ENCODE data around the gene PLCB4.
A peak's percentile ranks its signal among the peaks of the same experiment; 100 is the strongest.

The PLCB4 gene

DNA sequence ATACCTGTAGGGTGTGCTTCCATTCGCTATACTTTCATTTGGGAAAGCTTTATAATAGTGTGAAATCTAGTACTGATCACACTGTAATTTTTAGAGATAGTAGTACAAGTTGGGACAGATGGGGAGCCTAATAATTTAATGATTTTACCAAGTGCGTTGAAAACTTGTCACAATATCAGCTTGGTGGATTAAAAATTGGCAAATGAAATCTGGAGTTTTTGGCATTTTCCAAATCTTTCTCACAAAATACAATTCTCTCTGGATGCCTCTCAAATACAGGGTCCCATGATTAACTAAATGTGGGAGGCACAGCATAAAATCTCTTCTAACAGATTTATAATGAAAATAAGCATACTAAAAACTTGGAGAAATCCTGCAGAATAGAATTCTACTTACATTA lies 96.4 kb downstream of the PLCB4 start:
- no peaks in the 10 kb centered on the region for H3K9me3 ChIP-seq

GRCh38 chr20:9166153-9166780 lies 97.4 kb downstream of the PLCB4 start:
- Histone ChIP-seq H3K4me3 (no peak overlapping the region), H3K27me3 (ENCODE audit: low read depth) (no peaks in the 10 kb centered on the region), H3K36me3 (replicated peaks) (no peaks in the 10 kb centered on the region), H3K4me1 (no peaks in the 10 kb centered on the region), H3K9me3 (no peaks in the 10 kb centered on the region)
- no peak for DNase-seq (ENCODE audit: low spot score in 2 of 2)
- in situ Hi-C loops (cut with MboI; ENCODE audit: low sequenced_read_pairs), result no loop called here

More for the DNA sequence above, 96.4 kb downstream of the PLCB4 start:
- no peak for DNase-seq (ENCODE audit: low spot score in 2 of 2)
- H3K4me1 ChIP-seq, result no peaks in the 10 kb centered on the region
- H3K36me3 ChIP-seq (replicated peaks), result no peaks in the 10 kb centered on the region
- H3K4me3 ChIP-seq, result no peak overlapping the region
- in situ Hi-C loops (cut with MboI; ENCODE audit: low sequenced_read_pairs), result no loop called here
- H3K27me3 ChIP-seq (ENCODE audit: low read depth), result no peaks in the 10 kb centered on the region

DNA sequence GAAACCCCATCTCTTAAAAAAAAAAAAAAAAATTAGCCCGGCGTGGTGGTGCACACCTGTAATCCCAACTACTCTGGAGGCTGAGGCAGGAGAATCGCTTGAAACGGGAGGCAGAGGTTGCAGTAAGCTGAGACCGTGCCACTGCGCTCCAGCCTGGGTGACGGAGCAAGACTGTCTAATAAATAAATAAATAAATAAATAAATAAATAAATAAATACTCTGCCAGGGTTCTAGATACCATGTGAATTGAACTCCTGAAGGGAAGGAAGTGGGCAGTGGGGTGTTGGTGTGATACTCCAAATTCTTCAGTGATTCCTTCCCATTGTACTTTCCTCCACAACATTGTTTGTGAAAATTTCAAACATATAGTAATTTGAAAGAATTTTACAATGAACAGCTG lies 100.5 kb downstream of the PLCB4 start:
- no peaks in the 10 kb centered on the region for H3K9me3 ChIP-seq
- H3K4me3 ChIP-seq, result no peak overlapping the region
- no peaks in the 10 kb centered on the region for H3K36me3 ChIP-seq (replicated peaks)
- H3K27me3 ChIP-seq (ENCODE audit: low read depth), result no peaks in the 10 kb centered on the region
- H3K4me1 ChIP-seq, result no peaks in the 10 kb centered on the region
- no peak for DNase-seq (ENCODE audit: low spot score in 2 of 2)
- in situ Hi-C loops (cut with MboI; ENCODE audit: low sequenced_read_pairs), result no loop called here

DNA sequence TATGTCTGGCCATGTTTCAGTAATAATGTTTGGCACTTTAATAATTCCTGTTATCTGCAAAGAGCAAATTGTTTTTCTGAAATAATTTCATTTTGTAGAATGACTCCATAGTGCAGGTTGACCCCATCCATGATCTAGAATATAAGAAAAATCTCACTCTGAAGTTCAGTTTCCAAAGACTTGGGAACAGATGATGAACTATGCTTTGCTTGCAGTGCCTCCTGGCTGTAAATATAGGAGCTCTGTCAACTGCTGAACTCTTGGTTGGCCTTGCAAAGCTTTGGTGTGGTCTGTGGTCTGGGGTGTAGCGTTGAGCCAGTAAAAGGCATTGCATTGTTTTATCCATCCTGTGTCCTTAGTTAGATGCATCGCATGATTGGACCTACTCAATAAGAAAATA lies 104.0 kb downstream of the PLCB4 start:
- no peak for DNase-seq (ENCODE audit: low spot score in 2 of 2)
- no peaks in the 10 kb centered on the region for H3K4me1 ChIP-seq
- no peaks in the 10 kb centered on the region for H3K9me3 ChIP-seq
- H3K36me3 ChIP-seq (replicated peaks), result no peaks in the 10 kb centered on the region
- in situ Hi-C loops (cut with MboI; ENCODE audit: low sequenced_read_pairs), result no loop called here
- no peaks in the 10 kb centered on the region for H3K27me3 ChIP-seq (ENCODE audit: low read depth)
- no peak overlapping the region for H3K4me3 ChIP-seq

GRCh38 chr20:9177278-9177677 lies 108.4 kb downstream of the PLCB4 start:
- in situ Hi-C loops (cut with MboI; ENCODE audit: low sequenced_read_pairs), result no loop called here
- DNase-seq (ENCODE audit: low spot score in 2 of 2), result no peak
- Histone ChIP-seq H3K27me3 (ENCODE audit: low read depth) (no peaks in the 10 kb centered on the region), H3K36me3 (replicated peaks) (no peaks in the 10 kb centered on the region), H3K4me1 (peaks cover 11% of the 10 kb centered on the region), H3K4me3 (no peak overlapping the region), H3K9me3 (no peaks in the 10 kb centered on the region)

- Histone ChIP-seq H3K4me1 (peaks cover 11% of the 10 kb centered on the region), H3K9me3 (no peaks in the 10 kb centered on the region), H3K4me3 (no peak overlapping the region), H3K27me3 (ENCODE audit: low read depth) (no peaks in the 10 kb centered on the region), H3K36me3 (replicated peaks) (no peaks in the 10 kb centered on the region)
- DNase-seq (ENCODE audit: low spot score in 2 of 2), result no peak
- in situ Hi-C loops (cut with MboI; ENCODE audit: low sequenced_read_pairs), result no loop called here
Measured at GRCh38 chr20:9179193-9179802, 110.4 kb downstream of the PLCB4 start.

- no peak for DNase-seq (ENCODE audit: low spot score in 2 of 2)
Measured at GRCh38 chr20:9179867-9180266, 111.0 kb downstream of the PLCB4 start.

DNA sequence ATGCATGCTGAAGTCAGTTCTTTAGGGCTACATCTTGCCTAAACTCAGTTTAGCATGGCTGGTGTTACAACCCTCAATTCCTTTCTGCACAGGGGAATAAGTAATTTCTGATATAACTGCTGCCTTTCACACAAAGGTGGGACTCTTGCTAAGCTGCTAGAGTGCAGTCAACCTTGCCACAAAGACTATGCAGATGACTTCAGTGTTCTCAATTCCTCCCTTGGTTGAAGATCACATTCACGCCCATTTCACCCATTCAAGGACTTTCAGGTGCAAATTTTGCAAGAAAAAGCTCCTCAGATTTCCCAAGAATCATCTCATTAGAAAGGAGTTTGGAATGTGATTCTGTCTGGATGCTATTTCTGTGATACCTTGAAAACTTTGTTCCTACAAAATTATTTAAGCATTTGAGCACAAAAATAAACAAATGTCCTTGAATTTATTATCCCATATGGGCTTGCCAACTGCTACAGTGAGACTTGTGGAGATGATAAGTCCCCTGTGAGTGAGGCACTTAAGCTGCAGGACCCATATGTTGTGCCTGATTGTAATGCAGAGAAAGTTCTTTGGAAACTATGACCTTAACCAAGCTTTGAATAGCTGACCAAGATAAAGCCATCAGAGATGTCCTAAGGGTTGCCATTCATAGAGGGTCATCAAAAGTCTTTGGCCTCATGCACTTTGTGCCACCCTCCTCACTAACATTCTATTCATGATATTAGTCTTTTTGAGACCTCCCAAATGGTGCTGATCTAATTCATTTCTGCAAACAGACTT lies 111.8 kb downstream of the PLCB4 start:
- Histone ChIP-seq H3K4me1 (peaks cover 11% of the 10 kb centered on the region), H3K9me3 (no peaks in the 10 kb centered on the region), H3K4me3 (no peak overlapping the region), H3K27me3 (ENCODE audit: low read depth) (no peaks in the 10 kb centered on the region), H3K36me3 (replicated peaks) (no peaks in the 10 kb centered on the region)
- in situ Hi-C loops (cut with MboI; ENCODE audit: low sequenced_read_pairs), result no loop called here
- peak; percentile 21 to 30 for DNase-seq (ENCODE audit: low spot score in 2 of 2)

More at GRCh38 chr20:9179867-9180266, 111.0 kb downstream of the PLCB4 start:
- H3K36me3 ChIP-seq (replicated peaks), result no peaks in the 10 kb centered on the region
- in situ Hi-C loops (cut with MboI; ENCODE audit: low sequenced_read_pairs), result no loop called here
- no peak overlapping the region for H3K4me3 ChIP-seq
- peaks cover 11% of the 10 kb centered on the region for H3K4me1 ChIP-seq
- H3K27me3 ChIP-seq (ENCODE audit: low read depth), result no peaks in the 10 kb centered on the region
- no peaks in the 10 kb centered on the region for H3K9me3 ChIP-seq

GRCh38 chr20:9185511-9185910 lies 116.6 kb downstream of the PLCB4 start:
- in situ Hi-C loops (cut with MboI; ENCODE audit: low sequenced_read_pairs), result no loop called here
- peaks cover 4% of the 10 kb centered on the region; the same call in 1 of the 2 replicates for H3K4me1 ChIP-seq

DNA sequence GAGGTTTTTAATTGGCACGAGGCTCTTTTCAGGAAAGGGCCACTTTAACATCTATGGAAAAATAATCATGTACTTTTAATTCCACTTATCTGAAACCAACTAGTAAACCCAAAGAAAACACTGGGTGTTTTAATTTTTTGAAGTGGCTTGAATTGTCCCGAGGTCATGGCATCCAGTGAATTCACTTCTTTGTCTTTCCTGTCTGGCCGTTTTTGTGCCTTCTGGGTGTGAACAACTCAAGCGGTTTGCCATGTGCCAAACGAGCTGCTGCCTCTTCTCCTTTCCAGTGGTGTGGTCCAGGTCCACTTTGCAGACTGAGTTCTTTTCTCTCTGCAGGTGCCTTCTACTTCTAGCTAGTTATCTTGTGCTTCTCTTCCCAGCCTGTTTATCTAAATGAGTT lies 117.5 kb downstream of the PLCB4 start:
- H3K4me3 ChIP-seq, result no peak overlapping the region
- DNase-seq (ENCODE audit: low spot score in 2 of 2), result no peak
- in situ Hi-C loops (cut with MboI; ENCODE audit: low sequenced_read_pairs), result no loop called here
- no peaks in the 10 kb centered on the region for H3K9me3 ChIP-seq
- H3K36me3 ChIP-seq (replicated peaks), result no peaks in the 10 kb centered on the region
- no peaks in the 10 kb centered on the region for H3K27me3 ChIP-seq (ENCODE audit: low read depth)
- H3K4me1 ChIP-seq, result no peaks in the 10 kb centered on the region

More at GRCh38 chr20:9185511-9185910, 116.6 kb downstream of the PLCB4 start:
- Histone ChIP-seq H3K36me3 (replicated peaks) (no peaks in the 10 kb centered on the region), H3K9me3 (no peaks in the 10 kb centered on the region), H3K27me3 (ENCODE audit: low read depth) (no peaks in the 10 kb centered on the region), H3K4me3 (no peak overlapping the region)
- DNase-seq (ENCODE audit: low spot score in 2 of 2), result no peak

GRCh38 chr20:9195031-9195430 lies 126.1 kb downstream of the PLCB4 start:
- no peaks in the 10 kb centered on the region for H3K36me3 ChIP-seq (replicated peaks)
- no peaks in the 10 kb centered on the region for H3K9me3 ChIP-seq
- in situ Hi-C loops (cut with MboI; ENCODE audit: low sequenced_read_pairs), result no loop called here
- H3K27me3 ChIP-seq (ENCODE audit: low read depth), result no peaks in the 10 kb centered on the region
- H3K4me3 ChIP-seq, result no peak overlapping the region
- no peaks in the 10 kb centered on the region for H3K4me1 ChIP-seq
- no peak for DNase-seq (ENCODE audit: low spot score in 2 of 2)

GRCh38 chr20:9196110-9196509 lies 127.2 kb downstream of the PLCB4 start:
- DNase-seq (ENCODE audit: low spot score in 2 of 2), result no peak
- H3K9me3 ChIP-seq, result no peaks in the 10 kb centered on the region
- H3K4me3 ChIP-seq, result no peak overlapping the region
- no peaks in the 10 kb centered on the region for H3K4me1 ChIP-seq
- H3K27me3 ChIP-seq (ENCODE audit: low read depth), result no peaks in the 10 kb centered on the region
- in situ Hi-C loops (cut with MboI; ENCODE audit: low sequenced_read_pairs), result no loop called here
- H3K36me3 ChIP-seq (replicated peaks), result no peaks in the 10 kb centered on the region

GRCh38 chr20:9198460-9198859 lies 129.6 kb downstream of the PLCB4 start:
- no peak for DNase-seq (ENCODE audit: low spot score in 2 of 2)
- no peaks in the 10 kb centered on the region for H3K36me3 ChIP-seq (replicated peaks)
- no peaks in the 10 kb centered on the region for H3K27me3 ChIP-seq (ENCODE audit: low read depth)
- H3K4me3 ChIP-seq, result no peak overlapping the region
- in situ Hi-C loops (cut with MboI; ENCODE audit: low sequenced_read_pairs), result no loop called here
- H3K9me3 ChIP-seq, result no peaks in the 10 kb centered on the region
- H3K4me1 ChIP-seq, result no peaks in the 10 kb centered on the region

GRCh38 chr20:9200196-9200595 lies 131.3 kb downstream of the PLCB4 start:
- no peaks in the 10 kb centered on the region for H3K4me1 ChIP-seq
- H3K36me3 ChIP-seq (replicated peaks), result no peaks in the 10 kb centered on the region
- H3K4me3 ChIP-seq, result no peak overlapping the region
- DNase-seq (ENCODE audit: low spot score in 2 of 2), result no peak
- no peaks in the 10 kb centered on the region for H3K9me3 ChIP-seq
- in situ Hi-C loops (cut with MboI; ENCODE audit: low sequenced_read_pairs), result no loop called here
- no peaks in the 10 kb centered on the region for H3K27me3 ChIP-seq (ENCODE audit: low read depth)
